H1 (cell line): ENCODE results near the gene CCDC28A. TPM values are rescaled to one million over a fixed set of nuclear protein-coding genes. Genes with fewer than 3 reads are reported as not detected.

Source experiments
- BACH1 ChIP-seq: IDR thresholded peaks from 2 replicates; pipeline ENCODE4 v1.6.1; 2012; ENCODE audit warnings: low read length, improper control_type of control experiment
- BRCA1 ChIP-seq: IDR thresholded peaks from 2 replicates; pipeline ENCODE4 v1.6.1; 2012; ENCODE audit warnings: low read depth, low read length, improper control_type of control experiment
- CHD1 ChIP-seq: IDR thresholded peaks from 2 replicates; pipeline ENCODE4 v1.6.1; 2012; ENCODE audit warnings: low read depth, low read length, improper control_type of control experiment
- CHD2 ChIP-seq: IDR thresholded peaks from 2 replicates; pipeline ENCODE4 v1.6.1; 2012; ENCODE audit warnings: low read length, improper control_type of control experiment
- CTBP2 ChIP-seq: IDR thresholded peaks from 2 replicates; pipeline ENCODE4 v1.7.0; 2011; ENCODE audit warnings: borderline replicate concordance, mild to moderate bottlenecking, moderate library complexity, mixed read lengths, low read length; ENCODE audit not compliant: insufficient read depth, insufficient read length
- EGR1 ChIP-seq: IDR thresholded peaks from 2 replicates; pipeline ENCODE4 v1.6.1; 2011; ENCODE audit warnings: low read depth, low read length, borderline replicate concordance
- EZH2 ChIP-seq: fragments of 200-600 bp; sonication (generic); IDR thresholded peaks from 2 replicates; pipeline ENCODE4 v1.7.1; 2012; ENCODE audit warnings: low read depth, mild to moderate bottlenecking, moderate library complexity, low read length, inconsistent platforms; ENCODE audit not compliant: severe bottlenecking
- GABPA ChIP-seq: IDR thresholded peaks from 2 replicates; pipeline ENCODE4 v1.6.1; 2011; ENCODE audit warnings: mild to moderate bottlenecking, low read length, moderate library complexity, borderline replicate concordance; ENCODE audit not compliant: insufficient read depth
- HDAC6 ChIP-seq: IDR thresholded peaks from one replicate; pipeline ENCODE4 v1.7.1; 2012; ENCODE audit warnings: low read depth, mild to moderate bottlenecking, inconsistent platforms, low read length, moderate library complexity
- KDM1A ChIP-seq: fragments of 200-600, 300-600 bp; sonication (generic); IDR thresholded peaks from 2 replicates; pipeline ENCODE4 v1.7.1; 2016; ENCODE audit warnings: mild to moderate bottlenecking, low read length, borderline replicate concordance
- MAX ChIP-seq: IDR thresholded peaks from 2 replicates; pipeline ENCODE4 v1.6.1; 2012; ENCODE audit warnings: inconsistent platforms
- PHF8 ChIP-seq: fragments of 200-600 bp; sonication (generic); conservative IDR thresholded peaks from 2 replicates; pipeline ENCODE4 v1.7.1; 2012; ENCODE audit warnings: low read depth, mild to moderate bottlenecking, inconsistent platforms, low read length, moderate library complexity
- POLR2AphosphoS5 ChIP-seq: IDR thresholded peaks from 2 replicates; pipeline ENCODE4 v1.6.1; 2011; ENCODE audit warnings: low read depth, low read length
- RBBP5 ChIP-seq: IDR thresholded peaks from 2 replicates; pipeline ENCODE4 v1.7.1; 2012; ENCODE audit warnings: low read depth, mild to moderate bottlenecking, inconsistent platforms, low read length, moderate library complexity, borderline replicate concordance
- RNF2 ChIP-seq: fragments of 200-900, 300-1000 bp; sonication (generic); IDR thresholded peaks from 2 replicates; pipeline ENCODE4 v1.7.1; 2016; ENCODE audit warnings: borderline replicate concordance, low read depth, mild to moderate bottlenecking, antibody characterized with exemption, low read length; ENCODE audit not compliant: poor library complexity, severe bottlenecking; ENCODE audit errors: missing control alignments
- SIX5 ChIP-seq: IDR thresholded peaks from 2 replicates; pipeline ENCODE4 v1.6.1; 2011; ENCODE audit warnings: mild to moderate bottlenecking, low read depth, low read length
- SP1 ChIP-seq: IDR thresholded peaks from 2 replicates; pipeline ENCODE4 v1.6.1; 2011; ENCODE audit warnings: low read depth, low read length
- SP2 ChIP-seq: IDR thresholded peaks from 2 replicates; pipeline ENCODE4 v1.6.1; 2012; ENCODE audit warnings: mild to moderate bottlenecking, low read length, inconsistent platforms
- TAF7 ChIP-seq: optimal IDR thresholded peaks from 2 replicates; pipeline ENCODE3; 2011; ENCODE audit warnings: low read depth, mild to moderate bottlenecking, inconsistent platforms, low read length, moderate library complexity, borderline replicate concordance
- TBP ChIP-seq: IDR thresholded peaks from 2 replicates; pipeline ENCODE4 v1.6.1; 2011; ENCODE audit warnings: low read depth, low read length, improper control_type of control experiment
- YY1 ChIP-seq: IDR thresholded peaks from 2 replicates; pipeline ENCODE4 v1.6.1; 2011; ENCODE audit warnings: low read depth, mild to moderate bottlenecking, low read length
- polyA plus RNA-seq, 7 experiments: library from polyadenylated mRNA; depleted of rRNA in 3 of 7; stranded (reverse) in 5 of 7; unstranded in 2 of 7; fragments of >200 nt in 5 of 7; fragments of 200-250 nt in 2 of 7; gene quantifications; 1 replicate in 5 of 7; 2 replicates in 1 of 7; 4 replicates in 1 of 7; pipeline versions ENCODE4 v1.2.1 to v1.2.3, GENCODE V29; 2011 to 2013; ENCODE audit warnings: missing spikeins in 2 of 7, mixed read lengths in 2 of 7
- total RNA-seq: library from RNA; stranded (reverse); fragmentation: NEBNext Ultra II Directional; extraction: Animal tissue kit (Norgen Biotek cat#: 25700); gene quantifications from 2 replicates; pipeline ENCODE4 v1.2.1, GENCODE V29; 2021
- TF ChIP-seq, protein P1 (sequence below): IDR thresholded peaks from 2 replicates; pipeline ENCODE4 v1.6.1; 2012; ENCODE audit warnings: low read length, inconsistent platforms

The CCDC28A gene
- total and polyA plus RNA-seq, 2 of the 8 experiments (the other 6 are each of a cell fraction or from before 2014, with no cell fraction given), result 9.6 to 12.1 TPM

DNA sequence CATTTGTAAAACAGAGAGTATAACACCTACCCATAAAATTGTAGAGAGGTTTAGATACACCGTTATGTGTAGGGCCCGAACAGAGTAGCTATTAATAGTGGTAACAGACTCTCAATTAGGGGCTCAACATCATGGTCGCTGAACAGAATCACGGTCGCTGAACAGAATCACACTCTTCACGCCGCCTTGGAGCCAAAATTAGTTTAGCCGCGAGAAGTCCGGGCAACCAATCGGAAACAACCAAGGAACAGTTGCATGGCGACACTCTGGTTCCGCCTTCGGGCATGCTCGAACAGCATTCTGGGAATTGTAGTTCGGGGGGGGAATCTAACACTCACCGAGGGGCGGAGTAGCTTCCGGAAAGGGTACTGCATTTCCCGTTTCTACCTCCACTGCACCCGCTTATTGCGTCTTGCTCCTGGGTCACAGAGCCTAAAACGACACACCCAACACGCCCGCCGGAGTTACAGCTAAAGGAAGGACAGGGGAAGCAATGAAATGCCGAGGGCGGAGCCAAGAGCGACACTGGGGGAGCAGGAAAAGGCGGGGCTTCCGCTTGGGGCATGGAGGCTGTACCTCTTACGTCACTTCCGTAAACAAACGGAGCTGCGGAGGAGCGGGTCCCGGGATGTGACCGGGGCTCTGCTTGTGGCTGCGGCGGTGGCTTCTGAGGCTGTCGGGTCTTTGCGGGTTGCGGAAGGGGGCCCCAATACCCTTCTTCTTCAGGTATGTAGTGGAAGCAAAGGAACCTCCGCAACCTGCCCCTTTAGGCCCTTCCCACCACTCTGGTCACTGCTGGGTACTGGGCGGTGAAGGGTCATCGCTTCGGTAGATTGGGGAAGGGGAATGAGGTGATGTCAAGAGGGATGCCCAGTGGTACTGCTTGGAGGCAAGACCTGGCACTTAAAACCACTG, at the start of gene CCDC28A (continued):
- TF ChIP-seq TBP (peak; percentile 48), CHD2 (peak; percentile 85), SP2 (peak; percentile 12), SIX5 (peak; percentile 68), GABPA (peak; percentile 86), BRCA1 (peak; percentile 57), EGR1 (no peak), RNF2 (no peak), PHF8 (peak; percentile 69), TAF7 (peak; percentile 18), MAX (peak; percentile 14), RBBP5 (peak; percentile 88; the same call in 1 of the 2 replicates), CTBP2 (no peak), CHD1 (no peak), BACH1 (no peak), YY1 (peak; percentile 32; the same call in 1 of the 2 replicates), SP1 (no peak), KDM1A (no peak), HDAC6 (no peak), EZH2 (no peak), POLR2AphosphoS5 (peak; percentile 82)
- TF ChIP-seq, protein P1, sequence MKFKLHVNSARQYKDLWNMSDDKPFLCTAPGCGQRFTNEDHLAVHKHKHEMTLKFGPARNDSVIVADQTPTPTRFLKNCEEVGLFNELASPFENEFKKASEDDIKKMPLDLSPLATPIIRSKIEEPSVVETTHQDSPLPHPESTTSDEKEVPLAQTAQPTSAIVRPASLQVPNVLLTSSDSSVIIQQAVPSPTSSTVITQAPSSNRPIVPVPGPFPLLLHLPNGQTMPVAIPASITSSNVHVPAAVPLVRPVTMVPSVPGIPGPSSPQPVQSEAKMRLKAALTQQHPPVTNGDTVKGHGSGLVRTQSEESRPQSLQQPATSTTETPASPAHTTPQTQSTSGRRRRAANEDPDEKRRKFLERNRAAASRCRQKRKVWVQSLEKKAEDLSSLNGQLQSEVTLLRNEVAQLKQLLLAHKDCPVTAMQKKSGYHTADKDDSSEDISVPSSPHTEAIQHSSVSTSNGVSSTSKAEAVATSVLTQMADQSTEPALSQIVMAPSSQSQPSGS, result 0 out of 2 replicates have a peak, but pooled peaks have one; percentile 34
